Measurements from ENCODE around the gene GAPDH. TPM values are rescaled to one million over a fixed set of nuclear protein-coding genes. Genes with fewer than 3 reads are reported as not detected.

GAPDH gene
- total RNA-seq, 4 donors from 2014 or later: 1,190 to 2,139 (median 1,514) TPM

DNA sequence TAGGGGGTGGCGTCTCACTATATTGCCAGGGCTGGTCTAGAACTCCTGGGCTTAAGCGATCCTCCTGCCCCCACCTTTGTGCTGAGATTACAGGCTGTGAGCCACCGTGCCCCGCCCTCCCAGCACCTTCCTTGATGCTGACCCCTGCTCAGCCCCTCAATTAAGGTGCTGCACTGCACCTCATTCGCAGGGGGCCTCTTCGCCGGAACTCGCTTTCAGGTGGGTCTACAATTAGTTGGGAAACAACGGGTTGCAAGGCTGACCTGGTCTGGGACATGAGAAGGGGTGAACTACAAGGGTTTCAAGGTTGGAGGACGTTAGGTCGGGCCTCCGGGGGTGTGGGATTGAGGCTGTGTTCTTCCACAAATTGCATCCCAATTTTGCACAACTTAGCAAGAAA, 35.0 kb downstream of the GAPDH start:
- DNase-seq (ENCODE audit: low spot score in 2 of 2): no peak
- no peak overlapping the region for H3K4me3 ChIP-seq (ENCODE audit: low read depth, poor library complexity, severe bottlenecking)
- TF ChIP-seq, protein P1, sequence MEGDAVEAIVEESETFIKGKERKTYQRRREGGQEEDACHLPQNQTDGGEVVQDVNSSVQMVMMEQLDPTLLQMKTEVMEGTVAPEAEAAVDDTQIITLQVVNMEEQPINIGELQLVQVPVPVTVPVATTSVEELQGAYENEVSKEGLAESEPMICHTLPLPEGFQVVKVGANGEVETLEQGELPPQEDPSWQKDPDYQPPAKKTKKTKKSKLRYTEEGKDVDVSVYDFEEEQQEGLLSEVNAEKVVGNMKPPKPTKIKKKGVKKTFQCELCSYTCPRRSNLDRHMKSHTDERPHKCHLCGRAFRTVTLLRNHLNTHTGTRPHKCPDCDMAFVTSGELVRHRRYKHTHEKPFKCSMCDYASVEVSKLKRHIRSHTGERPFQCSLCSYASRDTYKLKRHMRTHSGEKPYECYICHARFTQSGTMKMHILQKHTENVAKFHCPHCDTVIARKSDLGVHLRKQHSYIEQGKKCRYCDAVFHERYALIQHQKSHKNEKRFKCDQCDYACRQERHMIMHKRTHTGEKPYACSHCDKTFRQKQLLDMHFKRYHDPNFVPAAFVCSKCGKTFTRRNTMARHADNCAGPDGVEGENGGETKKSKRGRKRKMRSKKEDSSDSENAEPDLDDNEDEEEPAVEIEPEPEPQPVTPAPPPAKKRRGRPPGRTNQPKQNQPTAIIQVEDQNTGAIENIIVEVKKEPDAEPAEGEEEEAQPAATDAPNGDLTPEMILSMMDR (IDR thresholded peaks at IDR 0.05): no peak
- TF ChIP-seq POLR2A (IDR thresholded peaks at IDR 0.05): no peak
- intact Hi-C loops (cut with DNase I; ENCODE audit: low total_unique reads): no loop called here
- 81 to 86% methylated on average over 12 of the region's 12 CpGs for WGBS, 2 donors

DNA sequence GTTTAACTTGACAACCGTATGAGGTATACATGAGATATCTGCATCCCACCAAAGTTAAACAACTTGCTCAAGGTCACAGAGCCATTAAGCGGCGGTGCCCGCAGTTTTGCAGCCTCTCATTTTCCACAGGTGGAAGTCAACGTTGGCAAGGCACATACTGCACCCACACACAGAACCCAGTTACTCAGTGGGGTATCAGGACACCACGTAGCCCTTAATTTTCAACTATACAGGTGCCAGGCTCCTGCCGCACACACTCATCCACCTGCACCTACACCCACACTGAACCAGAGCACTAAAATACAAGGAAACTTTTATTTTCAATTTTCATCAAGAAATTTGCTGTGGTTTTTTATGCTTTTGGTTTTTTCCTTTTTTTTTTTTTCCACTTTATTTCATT, 35.5 kb downstream of the GAPDH start:
- H3K4me3 ChIP-seq (ENCODE audit: low read depth, poor library complexity, severe bottlenecking): no peak overlapping the region
- intact Hi-C loops (cut with DNase I; ENCODE audit: low total_unique reads): no loop called here
- 75 to 77% methylated on average over 7 of the region's 7 CpGs for WGBS, 2 donors
- no peak for DNase-seq (ENCODE audit: low spot score in 2 of 2)
- TF ChIP-seq, protein P1 (IDR thresholded peaks at IDR 0.05): no peak

DNA sequence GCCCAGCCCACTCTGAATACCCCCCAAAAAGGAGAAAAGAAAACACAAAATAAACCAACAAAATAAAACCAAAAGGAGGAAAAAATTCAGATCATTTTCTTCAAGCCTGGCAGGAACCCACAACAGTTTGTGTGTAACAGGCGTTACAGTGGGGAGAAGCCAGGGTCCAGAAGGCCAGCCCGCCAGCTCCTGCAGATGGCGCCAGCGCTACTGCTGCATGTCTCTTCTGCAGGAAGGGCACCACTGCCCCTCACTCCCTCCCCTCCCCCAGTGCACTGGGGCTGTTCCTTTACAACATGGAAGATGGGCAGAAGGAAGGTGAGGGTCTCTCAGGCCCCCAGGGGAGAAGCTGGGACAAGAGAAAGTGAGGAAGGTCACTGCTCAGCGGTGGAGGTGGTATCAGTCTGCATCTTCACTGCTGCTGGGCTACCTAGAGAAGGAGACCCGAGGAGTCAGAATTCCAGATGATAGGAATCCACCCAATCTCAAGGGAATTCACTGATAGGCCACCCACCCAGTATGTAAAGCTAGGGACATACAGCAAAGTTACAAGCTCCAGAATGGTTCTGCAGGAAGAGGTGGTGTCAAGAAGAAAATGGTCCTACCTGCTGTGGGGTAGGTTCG, 36.1 kb downstream of the GAPDH start:
- TF ChIP-seq POLR2A (IDR thresholded peaks at IDR 0.05): no peak
- TF ChIP-seq, protein P1 (IDR thresholded peaks at IDR 0.05): no peak
- WGBS, 2 donors: 63 to 64% methylated on average over 7 of the region's 7 CpGs
- DNase-seq (ENCODE audit: low spot score in 2 of 2): no peak
- intact Hi-C loops (cut with DNase I; ENCODE audit: low total_unique reads): no loop called here
- H3K4me3 ChIP-seq (ENCODE audit: low read depth, poor library complexity, severe bottlenecking): no peak overlapping the region

DNA sequence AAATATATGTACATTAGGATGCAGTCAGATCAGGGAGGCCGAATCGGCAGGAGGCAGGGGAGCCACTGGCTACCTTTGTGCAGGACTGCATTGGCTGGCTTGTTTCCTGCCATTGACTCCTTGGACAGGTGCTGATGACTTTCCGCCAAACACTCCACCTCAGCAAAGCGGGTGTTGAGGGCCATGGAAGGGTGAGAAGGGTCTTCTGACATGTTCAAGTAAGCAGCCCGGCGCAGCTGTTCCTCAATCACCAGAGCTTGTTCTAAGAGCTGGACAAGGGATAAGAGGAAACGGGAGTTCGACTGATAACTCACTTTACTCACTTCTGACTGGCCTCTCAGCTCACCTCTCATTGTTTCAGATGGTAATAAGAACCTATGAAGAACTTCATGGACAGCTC, 38.7 kb downstream of the GAPDH start:
- DNase-seq (ENCODE audit: low spot score in 2 of 2): no peak
- intact Hi-C loops (cut with DNase I; ENCODE audit: low total_unique reads): no loop called here
- no peak overlapping the region for H3K4me3 ChIP-seq (ENCODE audit: low read depth, poor library complexity, severe bottlenecking)
- TF ChIP-seq, protein P1 (IDR thresholded peaks at IDR 0.05): no peak
- no peak for TF ChIP-seq POLR2A (IDR thresholded peaks at IDR 0.05)
- 90 to 93% methylated on average over 8 of the region's 8 CpGs for WGBS, 2 donors

DNA sequence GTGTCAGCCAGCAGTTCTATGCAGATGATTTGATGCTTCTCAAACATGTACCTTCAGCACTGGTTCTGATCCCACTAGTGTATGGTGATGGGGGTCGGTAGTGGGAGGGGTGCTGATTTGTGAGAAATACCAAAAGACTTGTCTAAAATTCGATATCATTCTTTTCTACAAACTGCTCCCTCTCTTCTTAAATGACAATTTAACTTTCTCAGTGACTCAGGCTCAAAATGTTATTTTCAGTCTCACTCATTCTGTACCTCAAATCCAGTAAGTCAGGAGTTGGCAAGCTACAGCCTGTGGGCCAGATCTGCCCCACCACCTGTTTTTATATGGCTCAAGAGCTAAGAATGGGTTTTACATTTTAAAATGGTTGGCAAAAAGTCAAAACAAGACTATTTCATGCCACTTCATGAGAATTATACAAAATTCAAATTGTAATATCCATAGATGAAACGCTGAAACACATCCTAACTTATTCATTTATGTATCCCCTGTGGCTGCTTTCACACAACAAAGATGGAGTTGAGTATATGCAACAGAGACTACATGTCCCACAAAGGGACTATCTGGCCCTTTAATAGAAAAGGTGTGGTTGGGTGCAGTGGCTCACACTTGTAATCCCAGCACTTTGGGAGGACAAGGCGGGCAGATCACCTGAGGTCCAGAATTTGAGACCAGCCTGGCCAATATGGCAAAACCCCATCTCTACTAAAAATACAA, 40.4 kb downstream of the GAPDH start:
- H3K4me3 ChIP-seq (ENCODE audit: low read depth, poor library complexity, severe bottlenecking): no peak overlapping the region
- 84 to 87% methylated on average over 4 of the region's 4 CpGs for WGBS, 2 donors
- DNase-seq (ENCODE audit: low spot score in 2 of 2): no peak

More for the DNA sequence above, 40.4 kb downstream of the GAPDH start:
- TF ChIP-seq POLR2A (IDR thresholded peaks at IDR 0.05): no peak
- TF ChIP-seq, protein P1 (IDR thresholded peaks at IDR 0.05): no peak
- intact Hi-C loops (cut with DNase I; ENCODE audit: low total_unique reads): no loop called here

Data from lower leg skin (tissue), 4 donors.